Left lung (tissue), 10 donors: ENCODE results near the gene ATP1B1. TPM values are rescaled to one million over a fixed set of nuclear protein-coding genes. Genes with fewer than 3 reads are reported as not detected.

Experiments used
- ATAC-seq: fragments of 200-7000 bp; cut with Tn5 transposase; one replicate; pipeline ENCODE4 v1.9.1; 2020; ENCODE audit warnings: moderate library complexity
- DNase-seq, 4 donors: peaks; one replicate each; pipeline ENCODE4 v3.0.0-alpha.2; 2013 to 2020
- H3K27ac ChIP-seq, 2 donors: fragments of 200-600 bp; sonication (generic) in 1 of 2; one replicate each; pipeline versions ENCODE4 v1.5.0 to v1.8.0; 2020 to 2021
- H3K27me3 ChIP-seq, 2 donors: fragments of 200-600 bp; sonication (generic) in 1 of 2; one replicate each; pipeline versions ENCODE4 v1.5.0 to v1.8.0; 2020 to 2021
- H3K36me3 ChIP-seq, 2 donors: fragments of 200-600 bp; sonication (generic) in 1 of 2; one replicate each; pipeline versions ENCODE4 v1.5.0 to v1.8.0; 2020 to 2021
- H3K4me1 ChIP-seq, 2 donors: fragments of 200-600 bp; one replicate each; pipeline ENCODE4 v1.8.0; 2021
- H3K4me3 ChIP-seq, 2 donors: fragments of 200-600 bp; sonication (generic) in 1 of 2; one replicate each; pipeline versions ENCODE4 v1.5.0 to v1.8.0; 2020 to 2021; ENCODE audit warnings: mild to moderate bottlenecking in 1 of 2
- H3K9me3 ChIP-seq, 2 donors: fragments of 200-600 bp; sonication (generic) in 1 of 2; one replicate each; pipeline versions ENCODE4 v1.5.0 to v1.8.0; 2020 to 2021
- CTCF ChIP-seq, 2 donors: fragments of 200-600 bp; sonication (generic) in 1 of 2; IDR thresholded peaks; one replicate each; pipeline versions ENCODE4 v1.5.0 to v1.8.0; 2021; ENCODE audit warnings: antibody characterized with exemption in 2 of 2
- intact Hi-C, 2 donors: fragments of 100-400 bp; cut with DNase I; formaldehyde crosslinking; loops; one replicate each; pipeline versions ENCODE4 v1.11.2 to v1.14.2; 2022
- polyA plus RNA-seq, 6 donors: library from polyadenylated mRNA; unstranded; fragments of 120-200 nt; gene quantifications; one replicate each; pipeline ENCODE4 v1.2.1, GENCODE V29; 2013; ENCODE audit not compliant: insufficient read length in 6 of 6
- total RNA-seq, 2 donors: library from RNA; stranded (reverse); fragmentation: NEBNext Ultra II Directional; extraction: Animal tissue kit (Norgen Biotek cat#: 25700); gene quantifications; one replicate each; pipeline ENCODE4 v1.2.1, GENCODE V29; 2021
- donor health status: DM: no; HTN: yes; CAD: no.
- donor health status: DM: no; HTN: no; CAD: no.

Gene ATP1B1
- total and polyA plus RNA-seq, 8 donors, result 128 to 295 (median 165) TPM

GRCh38 chr1:169137357-169137756 lies 30.9 kb downstream of the ATP1B1 start:
- Histone ChIP-seq H3K9me3 (no peaks in the 10 kb centered on the region), H3K4me1 (no peaks in the 10 kb centered on the region), H3K27ac (no peak overlapping the region), H3K27me3 (no peaks in the 10 kb centered on the region), H3K4me3 (no peak overlapping the region), H3K36me3 (peaks cover 0 to 4% of the 10 kb centered on the region in 2 donors)
- ATAC-seq (no peak), DNase-seq (no peak)
- no peak for TF ChIP-seq CTCF (IDR thresholded peaks at IDR 0.05)
- intact Hi-C loops, result no loop called here

DNA sequence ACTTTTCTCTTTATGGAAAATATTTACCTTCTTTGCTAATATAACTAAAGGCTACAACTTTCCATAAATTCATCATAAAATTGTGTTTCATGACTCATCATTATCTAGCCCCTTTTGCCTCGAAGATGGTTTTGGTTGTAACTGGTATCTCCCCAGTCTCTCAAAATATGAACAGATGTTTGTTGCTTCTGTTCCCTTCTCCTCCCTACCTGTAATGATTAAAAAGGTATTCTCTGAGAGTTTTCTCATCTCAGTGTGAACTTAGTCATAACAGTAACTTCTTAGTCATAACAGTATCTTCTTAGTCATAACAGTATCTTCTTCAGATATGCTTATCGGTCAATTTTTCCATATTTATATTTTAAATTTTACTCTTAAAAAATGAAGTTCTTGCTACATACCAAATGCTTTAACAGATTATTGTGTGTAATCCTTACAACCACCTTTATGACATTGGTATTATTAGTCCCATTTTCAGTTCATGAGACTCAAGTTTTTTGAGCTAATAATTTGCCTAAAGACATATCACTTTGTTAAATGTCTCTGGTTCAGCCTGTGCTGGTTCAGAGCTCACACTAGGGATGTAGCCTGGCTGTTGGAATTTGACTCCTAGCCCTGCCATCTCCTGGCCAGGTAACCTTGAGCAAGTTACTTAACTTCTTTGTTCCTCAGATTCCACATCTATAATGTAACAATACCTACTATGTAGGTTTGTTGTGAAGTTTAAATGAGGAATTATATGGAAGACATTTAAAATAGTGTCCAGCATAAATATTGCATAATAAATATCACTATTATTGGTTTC lies 32.6 kb downstream of the ATP1B1 start:
- intact Hi-C loops, result no loop called here
- no peak overlapping the region for H3K4me3 ChIP-seq
- DNase-seq, result no peak
- H3K9me3 ChIP-seq, result no peaks in the 10 kb centered on the region
- no peaks in the 10 kb centered on the region for H3K4me1 ChIP-seq
- no peak for TF ChIP-seq CTCF (IDR thresholded peaks at IDR 0.05)
- no peak overlapping the region for H3K27ac ChIP-seq
- no peaks in the 10 kb centered on the region for H3K27me3 ChIP-seq
- ATAC-seq, result no peak
- H3K36me3 ChIP-seq, result no peaks in the 10 kb centered on the region

DNA sequence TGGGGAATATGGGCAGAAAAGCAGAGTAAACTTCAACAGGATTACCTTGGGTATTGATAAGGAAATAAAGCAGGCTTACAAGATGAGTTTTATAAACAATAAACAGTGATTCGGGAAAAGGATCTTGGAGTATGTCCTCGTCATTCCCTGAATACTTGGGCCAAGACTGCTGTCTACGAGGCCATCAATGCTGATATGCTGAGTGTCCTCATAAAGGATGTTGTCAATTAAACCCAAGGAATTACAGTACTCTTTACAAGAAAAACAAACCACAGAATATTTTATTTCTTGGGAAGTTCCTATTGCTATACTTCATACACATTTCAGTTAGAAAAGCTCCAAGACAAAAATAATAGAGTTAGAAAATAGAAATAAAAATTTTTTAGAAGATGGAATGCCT lies 34.9 kb downstream of the ATP1B1 start:
- Histone ChIP-seq H3K27ac (no peak overlapping the region), H3K4me3 (no peak overlapping the region), H3K27me3 (no peaks in the 10 kb centered on the region), H3K9me3 (no peaks in the 10 kb centered on the region), H3K4me1 (no peaks in the 10 kb centered on the region), H3K36me3 (no peaks in the 10 kb centered on the region)
- DNase-seq, result no peak
- TF ChIP-seq CTCF (IDR thresholded peaks at IDR 0.05), result no peak
- no peak for ATAC-seq
- intact Hi-C loops, result no loop called here

DNA sequence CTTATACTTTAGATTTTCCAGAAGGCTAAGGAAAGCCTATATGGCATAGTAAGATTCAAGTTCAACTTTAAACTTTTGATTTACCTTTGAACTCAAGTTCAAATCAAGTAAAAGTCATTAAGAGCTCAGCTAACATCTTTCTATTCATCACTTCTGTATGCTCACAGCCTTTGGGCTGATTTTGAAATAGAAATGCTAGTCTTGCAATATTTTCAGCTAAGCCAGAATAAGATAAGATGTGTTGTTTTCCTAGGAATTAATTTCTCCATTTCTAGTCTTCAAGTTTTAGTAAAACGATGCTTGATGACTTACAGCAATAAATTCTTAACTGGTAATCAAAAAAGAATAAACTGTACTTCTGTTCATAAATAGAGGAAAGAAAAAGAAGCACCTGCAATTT lies 35.6 kb downstream of the ATP1B1 start:
- no peak for TF ChIP-seq CTCF (IDR thresholded peaks at IDR 0.05)
- no peaks in the 10 kb centered on the region for H3K9me3 ChIP-seq
- H3K4me3 ChIP-seq, result no peak overlapping the region
- no peaks in the 10 kb centered on the region for H3K4me1 ChIP-seq
- ATAC-seq (no peak), DNase-seq (no peak)
- H3K27ac ChIP-seq, result no peak overlapping the region
- intact Hi-C loops, result no loop called here
- H3K27me3 ChIP-seq, result no peaks in the 10 kb centered on the region
- no peaks in the 10 kb centered on the region for H3K36me3 ChIP-seq

- H3K4me1 ChIP-seq, result no peaks in the 10 kb centered on the region
- ATAC-seq (no peak), DNase-seq (no peak)
- no peaks in the 10 kb centered on the region for H3K27me3 ChIP-seq
- H3K36me3 ChIP-seq, result no peaks in the 10 kb centered on the region
- no peak for TF ChIP-seq CTCF (IDR thresholded peaks at IDR 0.05)
- H3K27ac ChIP-seq, result no peak overlapping the region
- H3K4me3 ChIP-seq, result no peak overlapping the region
- intact Hi-C loops, result no loop called here
- H3K9me3 ChIP-seq, result no peaks in the 10 kb centered on the region
These were observed 36.9 kb downstream of the ATP1B1 start for GRCh38 chr1:169143346-169143745.
